Measurements from ENCODE around the gene XDH. TPM values are rescaled to one million over a fixed set of nuclear protein-coding genes. Genes with fewer than 3 reads are reported as not detected.

XDH gene
- polyA plus RNA-seq, 1 donor (not counting 4 experiments of a cell fraction or from before 2014, with no cell fraction given), result 40.6 TPM

- H3K9ac ChIP-seq (ENCODE audit: control insufficient read depth, extremely low read depth, insufficient read depth, low read length), result peak overlapping the region; percentile 10
- DNase-seq (ENCODE audit: low read depth, low spot score), result peak; percentile 77
- peak; percentile 99 for FAIRE-seq
- no peaks in the 10 kb centered on the region for H3K79me2 ChIP-seq (ENCODE audit: control insufficient read depth, insufficient read depth, low read length)
- H3K4me3 ChIP-seq (ENCODE audit: control insufficient read depth in 2 of 3, extremely low read depth in 1 of 3, insufficient read depth in 2 of 3, low read depth in 1 of 3, low read length in 3 of 3), result no peak overlapping the region
- H3K4me1 ChIP-seq (ENCODE audit: control insufficient read depth, extremely low read depth, insufficient read depth, low read length), result peaks cover 23% of the 10 kb centered on the region
- peak overlapping the region; percentile 80 for H3K27ac ChIP-seq (ENCODE audit: control insufficient read depth, insufficient read depth, low read length)
- dilution Hi-C loops (cut with MboI; ENCODE audit: extremely low pct_ligation_motif_present, low sequenced_read_pairs), result no loop called here
- peak overlapping the region; percentile 53 for H3K4me2 ChIP-seq (ENCODE audit: control insufficient read depth, extremely low read depth, insufficient read depth, low read depth, low read length)
- no peaks in the 10 kb centered on the region for H3K27me3 ChIP-seq (ENCODE audit: control insufficient read depth, extremely low read depth, insufficient read depth, low read length)
- H3K9me1 ChIP-seq (ENCODE audit: control insufficient read depth, extremely low read depth, insufficient read depth, low read length), result no peaks in the 10 kb centered on the region
- no peaks in the 10 kb centered on the region for H3K9me3 ChIP-seq (ENCODE audit: control insufficient read depth, low read depth, low read length)
- TF ChIP-seq EZH2 (IDR thresholded peaks at IDR 0.05; ENCODE audit: low read length), result no peak
- no peaks in the 10 kb centered on the region for H4K20me1 ChIP-seq (ENCODE audit: control insufficient read depth, extremely low read depth, insufficient read depth, low read length)
- no peak overlapping the region for H2AFZ ChIP-seq (ENCODE audit: control insufficient read depth, low read length)
- H3K36me3 ChIP-seq (ENCODE audit: control insufficient read depth in 2 of 2, extremely low read depth in 1 of 2, insufficient read depth in 2 of 2, low read length in 2 of 2), result no peaks in the 10 kb centered on the region
These were observed 15.4 kb upstream of the XDH start for GRCh38 chr2:31429759-31430438.

DNA sequence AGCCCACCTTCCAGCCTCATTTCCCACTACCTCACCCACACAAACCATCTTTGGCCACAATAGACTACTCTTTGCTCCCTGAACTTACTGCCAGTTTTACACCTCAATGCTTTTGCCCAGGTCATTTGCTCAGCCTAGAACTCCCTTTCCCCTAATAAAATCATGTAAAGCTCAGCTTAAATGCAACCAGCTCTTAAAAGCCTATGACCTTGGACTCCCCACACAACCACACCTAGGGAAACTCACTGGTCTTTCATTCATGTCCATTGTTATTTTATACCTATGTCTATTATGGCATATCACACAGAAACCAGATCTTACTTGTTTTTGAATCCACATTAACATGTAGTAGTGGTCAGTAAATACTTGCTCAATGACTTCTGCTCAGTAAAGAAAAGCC lies 14.5 kb upstream of the XDH start:
- H3K27me3 ChIP-seq (ENCODE audit: control insufficient read depth, extremely low read depth, insufficient read depth, low read length), result no peaks in the 10 kb centered on the region
- no peak overlapping the region for H3K27ac ChIP-seq (ENCODE audit: control insufficient read depth, insufficient read depth, low read length)
- FAIRE-seq (no peak), DNase-seq (ENCODE audit: low read depth, low spot score) (no peak)
- no peaks in the 10 kb centered on the region for H3K79me2 ChIP-seq (ENCODE audit: control insufficient read depth, insufficient read depth, low read length)
- peaks cover 23% of the 10 kb centered on the region for H3K4me1 ChIP-seq (ENCODE audit: control insufficient read depth, extremely low read depth, insufficient read depth, low read length)
- TF ChIP-seq EZH2 (IDR thresholded peaks at IDR 0.05; ENCODE audit: low read length) (no peak), CTCF (optimal IDR thresholded peaks at IDR 0.05 in 1 of 3, IDR thresholded peaks at IDR 0.05 in 1 of 3, conservative IDR thresholded peaks at IDR 0.05 in 1 of 3; ENCODE audit: extremely low read depth in 1 of 3, insufficient read depth in 2 of 3, low read length in 3 of 3) (no peak)
- no peaks in the 10 kb centered on the region for H4K20me1 ChIP-seq (ENCODE audit: control insufficient read depth, extremely low read depth, insufficient read depth, low read length)
- no peak overlapping the region for H3K4me3 ChIP-seq (ENCODE audit: control insufficient read depth in 2 of 3, extremely low read depth in 1 of 3, insufficient read depth in 2 of 3, low read depth in 1 of 3, low read length in 3 of 3)
- no peak overlapping the region for H3K9ac ChIP-seq (ENCODE audit: control insufficient read depth, extremely low read depth, insufficient read depth, low read length)
- H3K36me3 ChIP-seq (ENCODE audit: control insufficient read depth in 2 of 2, extremely low read depth in 1 of 2, insufficient read depth in 2 of 2, low read length in 2 of 2), result no peaks in the 10 kb centered on the region
- no peaks in the 10 kb centered on the region for H3K9me1 ChIP-seq (ENCODE audit: control insufficient read depth, extremely low read depth, insufficient read depth, low read length)
- dilution Hi-C loops (cut with MboI; ENCODE audit: extremely low pct_ligation_motif_present, low sequenced_read_pairs), result no loop called here
- H3K9me3 ChIP-seq (ENCODE audit: control insufficient read depth, low read depth, low read length), result no peaks in the 10 kb centered on the region
- H3K4me2 ChIP-seq (ENCODE audit: control insufficient read depth, extremely low read depth, insufficient read depth, low read depth, low read length), result no peak overlapping the region
- no peak overlapping the region for H2AFZ ChIP-seq (ENCODE audit: control insufficient read depth, low read length)

DNA sequence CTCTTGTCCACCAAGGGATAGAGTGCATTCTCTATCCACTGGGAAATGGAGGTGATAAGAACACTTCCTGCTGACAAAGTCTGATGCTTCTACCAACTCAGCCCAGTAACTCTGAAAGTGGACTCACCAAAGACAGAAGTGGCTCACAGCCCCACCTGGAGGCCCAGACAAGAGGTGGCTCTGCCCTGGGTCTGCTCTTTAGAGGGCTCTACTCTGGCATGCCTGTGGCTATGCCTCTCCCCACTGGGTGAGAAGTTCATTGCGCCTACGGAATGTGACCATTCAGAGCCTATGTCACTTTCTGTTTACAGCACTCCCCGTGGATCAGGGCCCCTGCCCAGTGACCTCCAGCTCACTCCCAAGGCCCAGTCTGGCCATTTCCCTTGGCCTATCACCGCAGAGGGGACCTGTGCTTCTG lies 13.5 kb upstream of the XDH start:
- H3K79me2 ChIP-seq (ENCODE audit: control insufficient read depth, insufficient read depth, low read length), result no peaks in the 10 kb centered on the region
- no peak overlapping the region for H2AFZ ChIP-seq (ENCODE audit: control insufficient read depth, low read length)
- no peaks in the 10 kb centered on the region for H3K27me3 ChIP-seq (ENCODE audit: control insufficient read depth, extremely low read depth, insufficient read depth, low read length)
- H3K27ac ChIP-seq (ENCODE audit: control insufficient read depth, insufficient read depth, low read length), result no peak overlapping the region
- H3K36me3 ChIP-seq (ENCODE audit: control insufficient read depth in 2 of 2, extremely low read depth in 1 of 2, insufficient read depth in 2 of 2, low read length in 2 of 2), result no peaks in the 10 kb centered on the region
- H3K4me1 ChIP-seq (ENCODE audit: control insufficient read depth, extremely low read depth, insufficient read depth, low read length), result peaks cover 23% of the 10 kb centered on the region
- FAIRE-seq (no peak), DNase-seq (ENCODE audit: low read depth, low spot score) (no peak)
- H3K4me2 ChIP-seq (ENCODE audit: control insufficient read depth, extremely low read depth, insufficient read depth, low read depth, low read length), result no peak overlapping the region
- TF ChIP-seq CTCF (optimal IDR thresholded peaks at IDR 0.05 in 1 of 3, IDR thresholded peaks at IDR 0.05 in 1 of 3, conservative IDR thresholded peaks at IDR 0.05 in 1 of 3; ENCODE audit: extremely low read depth in 1 of 3, insufficient read depth in 2 of 3, low read length in 3 of 3), result peak; percentile 39 to 51 (median 43)
- no peak for TF ChIP-seq EZH2 (IDR thresholded peaks at IDR 0.05; ENCODE audit: low read length)
- no peak overlapping the region for H3K4me3 ChIP-seq (ENCODE audit: control insufficient read depth in 2 of 3, extremely low read depth in 1 of 3, insufficient read depth in 2 of 3, low read depth in 1 of 3, low read length in 3 of 3)
- no peaks in the 10 kb centered on the region for H3K9me1 ChIP-seq (ENCODE audit: control insufficient read depth, extremely low read depth, insufficient read depth, low read length)
- H3K9ac ChIP-seq (ENCODE audit: control insufficient read depth, extremely low read depth, insufficient read depth, low read length), result no peak overlapping the region
- H4K20me1 ChIP-seq (ENCODE audit: control insufficient read depth, extremely low read depth, insufficient read depth, low read length), result no peaks in the 10 kb centered on the region
- dilution Hi-C loops (cut with MboI; ENCODE audit: extremely low pct_ligation_motif_present, low sequenced_read_pairs), result no loop called here
- no peaks in the 10 kb centered on the region for H3K9me3 ChIP-seq (ENCODE audit: control insufficient read depth, low read depth, low read length)
